COLO829 (cell line): ENCODE measurements around the gene OAS1.
A peak's percentile ranks its signal among the peaks of the same experiment; 100 is the strongest.
"Not testable (repeated sequence)": the region's sequence is repeated elsewhere in the genome, so short reads cannot be mapped to it uniquely, and the experiment has no call there.

Source experiments
- DNase-seq: peaks from one replicate; pipeline ENCODE4 v3.0.0; 2012; ENCODE audit warnings: low spot score

Gene OAS1

DNA sequence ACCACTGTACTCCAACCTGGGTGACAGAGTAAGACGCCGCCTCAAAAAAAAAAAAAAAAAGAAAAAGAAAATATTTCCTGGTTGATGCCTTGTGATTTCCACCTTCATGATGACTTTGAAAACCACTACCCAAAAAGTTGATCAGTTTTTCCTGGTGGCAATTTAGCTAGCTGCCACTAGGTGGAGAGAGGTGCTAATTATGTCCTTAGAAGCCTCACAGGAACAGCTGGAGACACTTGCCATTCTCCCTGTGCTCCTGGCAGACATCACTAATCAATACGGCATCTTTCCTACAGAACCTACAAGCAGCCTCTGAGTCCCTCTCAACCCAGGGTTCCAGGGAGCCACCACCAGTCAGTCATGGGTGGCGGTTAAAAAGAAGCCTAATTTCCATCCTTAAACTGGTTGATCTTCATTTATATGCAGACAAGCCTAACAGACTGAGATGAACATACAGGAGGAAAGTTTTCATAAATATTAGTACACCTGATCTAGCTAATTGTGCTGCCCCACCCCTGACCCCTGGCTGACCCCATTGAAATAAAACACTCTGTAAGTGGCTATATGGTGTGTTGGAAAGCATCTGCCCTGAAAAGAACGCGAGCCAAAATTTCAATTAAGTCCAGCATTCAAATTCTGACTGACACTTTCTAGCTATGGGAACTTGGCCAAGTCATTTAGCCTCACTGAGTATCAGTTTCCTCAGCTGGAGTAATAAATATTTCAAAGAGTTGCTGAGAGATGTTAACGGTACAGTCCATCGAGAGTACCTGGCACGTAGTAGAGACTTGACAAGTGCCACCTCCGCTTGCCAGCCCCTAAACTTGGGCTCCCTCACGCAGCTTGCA, 6.2 kb upstream of the OAS1 start:
- DNase-seq, result peak; percentile 62

DNA sequence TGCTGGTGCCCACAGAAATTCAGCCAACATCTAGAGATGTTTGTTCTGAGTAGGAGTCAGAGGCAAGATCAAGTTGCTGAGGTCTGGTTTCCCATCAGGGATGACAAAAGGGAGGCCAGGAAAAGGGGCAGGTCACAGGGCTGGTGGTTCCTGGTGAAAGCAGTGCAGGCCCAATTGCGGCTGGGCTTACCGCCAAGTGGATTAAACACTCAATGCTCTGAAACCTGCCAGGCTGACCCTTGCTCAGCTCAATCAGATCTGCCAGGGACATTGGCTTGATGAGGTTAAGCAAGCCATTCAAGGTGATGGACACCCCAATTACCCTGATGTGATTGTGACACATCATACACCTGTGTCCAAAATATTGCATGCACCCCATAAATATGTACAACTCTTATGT, 5.5 kb upstream of the OAS1 start:
- DNase-seq, result no peak

DNA sequence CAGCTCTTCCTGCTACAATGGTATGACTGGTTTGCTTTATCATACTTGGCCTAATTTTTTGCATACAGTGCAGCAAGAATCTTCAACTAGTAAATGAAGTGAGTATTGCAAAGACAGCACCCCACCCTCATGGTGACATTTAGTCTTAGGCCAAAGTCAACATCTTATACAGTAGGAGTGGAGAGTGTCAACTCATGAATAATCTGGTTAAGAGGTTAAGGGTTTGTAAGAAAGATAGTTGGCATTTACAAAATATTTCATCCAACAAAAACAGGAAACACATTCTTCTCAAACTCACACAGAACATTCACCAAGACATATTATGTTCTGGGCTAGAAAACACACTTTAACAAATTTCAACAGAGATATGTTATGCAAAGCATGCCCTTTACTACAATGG, 2.2 kb upstream of the OAS1 start:
- no peak for DNase-seq

- DNase-seq, result peak; percentile 14
Observed at GRCh38 chr12:112905451-112906089, 1.2 kb upstream of the OAS1 start.

- DNase-seq, result no peak
Observed at GRCh38 chr12:112907415-112908157, 824 bp downstream of the OAS1 start.

DNA sequence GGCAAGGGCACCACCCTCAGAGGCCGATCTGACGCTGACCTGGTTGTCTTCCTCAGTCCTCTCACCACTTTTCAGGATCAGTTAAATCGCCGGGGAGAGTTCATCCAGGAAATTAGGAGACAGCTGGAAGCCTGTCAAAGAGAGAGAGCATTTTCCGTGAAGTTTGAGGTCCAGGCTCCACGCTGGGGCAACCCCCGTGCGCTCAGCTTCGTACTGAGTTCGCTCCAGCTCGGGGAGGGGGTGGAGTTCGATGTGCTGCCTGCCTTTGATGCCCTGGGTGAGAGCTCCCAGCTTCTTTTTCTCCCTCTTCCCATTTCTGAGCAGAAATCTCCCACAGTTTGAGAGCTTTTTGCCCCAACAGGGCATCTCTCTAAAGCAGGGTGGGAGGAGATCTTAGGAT, 1.8 kb downstream of the OAS1 start:
- DNase-seq, result no peak

GRCh38 chr12:112909693-112910092, 2.9 kb downstream of the OAS1 start:
- DNase-seq, result no peak

DNA sequence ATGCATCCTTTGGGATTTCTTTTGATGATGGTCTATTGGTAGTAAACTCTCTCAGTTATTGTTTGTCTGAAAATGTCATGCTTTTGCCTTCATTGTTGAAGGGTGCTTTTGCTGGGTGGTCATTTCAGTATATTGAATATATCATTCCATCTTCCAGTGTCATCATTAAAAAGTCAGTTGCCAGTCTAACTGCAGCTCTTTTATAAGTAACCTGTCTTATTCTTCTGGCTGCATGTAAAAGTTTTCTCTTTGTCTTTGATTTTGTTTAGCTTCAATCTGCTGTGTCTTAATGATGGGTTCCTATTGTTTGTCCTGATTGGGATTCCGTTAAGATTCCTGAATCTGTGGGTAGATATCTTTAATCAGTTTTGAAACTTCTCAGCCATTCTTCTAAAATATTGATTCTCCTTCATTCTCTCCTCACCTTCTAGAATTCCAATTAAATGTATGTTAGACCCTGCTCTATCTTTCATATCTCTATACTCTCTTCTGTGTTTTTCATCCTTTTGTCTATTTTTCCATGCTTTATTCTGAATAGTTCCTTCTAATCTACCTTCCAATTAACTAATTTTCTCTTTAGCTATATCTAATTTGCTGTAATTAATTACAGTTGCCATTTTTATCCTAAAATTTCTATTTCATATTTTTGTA, 6.4 kb downstream of the OAS1 start:
- DNase-seq, result no peak

DNA sequence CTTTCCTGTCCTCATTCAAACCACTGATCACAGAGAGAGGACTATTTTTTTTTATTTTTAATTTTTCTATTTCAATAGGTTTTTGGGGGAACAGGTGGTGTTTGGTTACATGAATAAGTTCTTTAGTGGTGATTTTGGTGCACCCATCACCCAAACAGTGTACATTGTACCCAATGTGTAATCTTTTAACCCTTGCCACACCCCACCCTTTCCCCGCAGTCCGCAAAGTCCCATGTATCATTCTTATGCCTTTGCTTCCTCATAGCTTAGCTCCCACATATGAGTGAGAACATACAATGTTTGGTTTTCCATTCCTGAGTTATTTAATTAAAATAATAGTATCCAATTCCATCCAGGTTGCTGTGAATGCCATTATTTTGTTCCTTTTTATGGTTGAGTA, 7.1 kb downstream of the OAS1 start:
- DNase-seq, result not testable (repeated sequence)

DNA sequence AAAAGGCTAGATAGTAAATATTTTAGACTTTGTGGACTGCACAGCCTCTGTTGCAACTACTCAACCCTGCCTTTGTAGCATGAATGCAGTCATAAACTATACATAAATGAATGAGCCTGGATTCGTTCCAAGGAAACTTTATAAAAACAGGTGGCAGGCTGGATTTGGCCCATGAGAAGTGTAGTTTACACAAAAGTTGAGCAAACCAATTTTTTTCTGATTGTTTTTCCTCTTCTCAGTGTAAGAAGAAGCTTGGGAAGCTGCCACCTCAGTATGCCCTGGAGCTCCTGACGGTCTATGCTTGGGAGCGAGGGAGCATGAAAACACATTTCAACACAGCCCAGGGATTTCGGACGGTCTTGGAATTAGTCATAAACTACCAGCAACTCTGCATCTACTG, 9.5 kb downstream of the OAS1 start:
- DNase-seq, result no peak

- DNase-seq, result no peak
Observed at GRCh38 chr12:112919121-112919520, 12.4 kb downstream of the OAS1 start.

DNA sequence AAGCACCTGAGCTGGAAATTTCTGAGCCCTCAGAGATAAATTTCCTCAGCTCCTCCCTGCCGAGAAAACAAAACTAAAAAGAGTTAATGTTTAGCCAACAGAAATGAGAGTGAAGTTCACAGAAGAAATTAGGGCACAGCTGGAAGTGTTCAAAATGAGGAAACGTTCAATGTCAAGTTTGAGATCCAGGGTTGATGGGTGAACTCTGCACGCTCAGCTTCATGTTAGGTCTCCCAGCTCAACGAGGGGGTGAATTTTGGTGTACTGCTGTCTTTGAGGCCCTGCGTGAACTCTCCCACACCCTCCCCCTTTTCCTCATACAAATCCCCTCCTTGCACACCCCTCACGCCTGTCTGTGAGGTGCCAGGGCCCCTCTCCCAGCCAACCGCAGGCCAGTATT, 18.2 kb downstream of the OAS1 start:
- DNase-seq, result no peak

- DNase-seq, result not testable (repeated sequence)
Observed at GRCh38 chr12:112926416-112927033, 19.8 kb downstream of the OAS1 start.

GRCh38 chr12:112927475-112927874, 20.7 kb downstream of the OAS1 start:
- no peak for DNase-seq

DNA sequence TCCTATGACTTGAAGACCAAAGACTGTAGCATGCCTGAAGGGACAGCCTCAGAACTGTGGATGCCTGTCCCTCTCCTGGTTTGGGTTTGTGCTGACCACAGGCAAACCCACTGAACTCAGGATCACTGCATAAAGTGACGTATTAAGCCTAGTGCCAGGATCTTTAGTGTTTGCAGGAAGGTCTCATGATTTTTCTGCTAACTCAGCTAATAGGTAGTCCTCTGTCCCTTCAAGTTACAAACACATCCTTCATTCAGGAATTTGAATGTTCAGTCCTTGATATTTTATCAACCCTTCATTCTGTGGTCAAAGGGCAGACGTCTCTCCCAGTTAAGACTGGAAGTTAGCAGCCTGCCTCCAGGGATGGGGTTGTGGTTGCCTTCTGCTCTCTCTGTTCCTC, 21.2 kb downstream of the OAS1 start:
- DNase-seq, result no peak

DNA sequence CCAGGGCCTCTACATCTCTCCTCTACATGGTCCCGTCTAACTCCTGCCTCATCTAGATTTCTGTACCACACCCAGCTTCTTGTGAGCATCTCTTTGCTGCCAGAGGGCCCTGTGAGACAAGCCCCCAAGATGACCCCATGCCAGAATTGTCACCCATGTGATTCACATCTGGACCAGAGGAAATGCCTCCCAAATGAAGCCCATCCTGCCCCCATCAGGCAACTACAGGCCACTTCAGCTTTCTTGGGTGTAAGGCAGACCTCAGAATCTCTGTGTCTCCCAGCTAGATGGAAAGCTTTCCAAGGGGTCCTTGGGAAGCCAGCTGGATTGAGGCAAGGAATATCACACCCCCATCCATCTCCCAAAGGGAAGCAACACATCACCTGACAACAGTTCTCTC, 22.2 kb downstream of the OAS1 start:
- DNase-seq, result no peak

- no peak for DNase-seq
Observed at GRCh38 chr12:112929715-112930114, 23.0 kb downstream of the OAS1 start.

DNA sequence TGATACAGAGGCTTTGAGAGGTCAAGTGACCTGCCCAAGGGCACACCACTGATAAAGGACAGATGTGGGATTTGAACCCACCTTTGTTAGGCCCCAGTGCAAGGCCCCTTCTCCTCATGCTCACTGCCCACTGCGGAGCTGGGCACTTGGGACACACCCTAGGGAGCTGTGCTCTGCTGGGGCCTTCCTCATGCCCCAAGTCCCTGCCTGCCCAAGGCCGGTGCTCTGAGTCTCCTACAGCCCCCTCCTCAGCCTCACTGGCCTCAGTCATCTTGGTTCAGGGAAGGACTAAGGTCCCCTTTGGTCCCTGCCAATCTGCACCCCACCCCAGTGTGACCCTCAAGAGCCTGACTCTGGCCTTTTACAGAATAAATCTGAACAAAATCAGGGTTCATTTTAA, 23.6 kb downstream of the OAS1 start:
- no peak for DNase-seq

DNA sequence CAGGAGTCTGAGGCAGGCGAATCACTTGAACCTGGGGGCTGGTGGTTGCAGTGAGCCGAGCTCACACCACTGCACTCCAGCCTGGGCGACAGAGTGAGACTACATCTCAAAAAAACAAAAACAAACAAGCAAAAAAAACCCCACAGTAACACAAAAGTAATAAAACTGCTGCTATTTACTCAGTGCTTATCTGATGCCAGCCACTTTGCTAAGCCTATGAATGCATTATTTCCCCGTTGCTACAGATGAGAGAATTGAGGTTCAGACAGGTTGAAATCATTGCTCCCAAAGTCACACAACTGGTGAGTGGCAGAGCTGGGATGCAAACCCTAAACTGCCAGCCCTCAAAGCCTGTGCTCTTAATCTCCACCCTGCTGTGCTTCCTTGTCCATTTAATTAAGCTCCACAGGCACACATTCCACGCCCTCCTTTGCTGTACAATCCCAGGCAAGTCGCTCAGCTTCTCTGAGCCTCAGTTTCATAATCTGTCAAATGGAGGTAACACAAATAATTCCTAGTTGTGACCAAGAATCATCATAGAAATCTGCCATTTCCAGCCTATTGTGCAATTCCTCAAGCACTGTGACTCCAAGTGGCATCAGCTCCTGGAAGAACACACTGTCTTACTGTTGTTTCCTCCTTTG, 25.8 kb downstream of the OAS1 start:
- DNase-seq, result no peak

- DNase-seq, result no peak
Observed at GRCh38 chr12:112933129-112933505, 26.4 kb downstream of the OAS1 start.

DNA sequence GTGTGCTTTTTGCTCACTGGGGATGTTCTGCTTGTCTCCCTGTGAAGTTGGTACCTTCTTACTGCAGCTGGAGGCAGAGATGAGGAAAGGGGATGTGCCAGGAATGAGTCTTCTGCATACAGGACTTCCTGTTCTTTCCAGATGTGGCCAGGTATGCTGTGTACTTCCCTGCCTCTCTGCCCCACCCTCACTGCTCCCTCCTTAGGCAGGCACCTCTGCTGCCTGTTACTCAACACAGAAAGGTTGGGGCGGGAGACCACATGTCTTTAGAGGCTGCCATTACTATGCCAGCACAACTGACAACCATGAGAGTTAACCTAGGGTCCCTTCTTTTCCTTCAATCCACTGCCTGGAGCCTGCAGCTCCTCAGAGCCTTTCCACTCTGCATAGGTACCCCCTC, 29.5 kb downstream of the OAS1 start:
- no peak for DNase-seq

DNA sequence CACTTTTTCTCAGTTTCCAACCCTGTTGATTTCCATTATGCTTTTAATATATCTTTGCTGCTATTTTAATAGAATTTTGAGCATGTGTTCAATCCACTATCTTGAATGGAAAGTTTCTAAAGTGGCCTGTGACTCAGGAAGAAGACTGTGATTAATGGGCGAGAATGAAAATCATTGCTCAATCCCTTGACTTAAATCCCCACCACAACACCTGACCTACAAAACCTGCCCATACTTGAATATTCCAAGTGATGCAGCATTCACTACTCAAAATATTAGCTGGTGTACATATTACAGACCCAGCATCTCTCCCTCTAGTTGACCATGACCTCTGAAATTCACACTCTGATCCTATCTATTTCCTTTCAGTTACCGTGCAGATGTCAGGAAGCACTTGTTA, 30.2 kb downstream of the OAS1 start:
- DNase-seq, result no peak
